Heart left ventricle (tissue), 13 donors: ENCODE data around the gene SLC39A5.

Source experiments
- CTCF ChIP-seq, 12 donors: fragments of 200-600 bp; sonication (generic) in 4 of 12; IDR thresholded peaks; one replicate each; pipeline versions ENCODE4 v1.5.0 to v1.8.0; 2018 to 2022; ENCODE audit warnings: antibody characterized with exemption in 12 of 12, mild to moderate bottlenecking in 5 of 12
- POLR2A ChIP-seq, 2 donors: fragments of 450-650 bp; IDR thresholded peaks; one replicate each; pipeline ENCODE4 v1.6.1; 2017; ENCODE audit warnings: antibody characterized with exemption in 2 of 2, mild to moderate bottlenecking in 2 of 2, moderate library complexity in 2 of 2
- donor health status: ischemic (EF 13 %, LVEDD 7.1; RV severe dilation, severe dysfunction).
- donor health status: DM: no; HTN: yes; CAD: no.
- donor health status: DM: no; HTN: no; CAD: no.
- donor health status: ischemic (EF 25% LVEDD 6.9; RV normal size, moderate dysfunction).
- donor health status: ischemic (EF 25% LVEDD 5.7; RV mildly dilated, moderate dysfunction).
- donor health status: ischemic (EF 35%, LVEDD 5.7; RV mildly dilated, moderate dysfunction).
- donor health status: nonischemic (EF 11% LVEDD 7.7; RV severe dilation, severe dysfunction).
- donor health status: DM: yes; HTN: yes; CAD: no.
- donor health status: PGD.
- donor health status: ischemic (EF 29% LVEDD 5.4; RV normal size, mild dysfunction).
- donor health status: nonischemic (EF 23%, LVEDD 6.1; RV moderate dilation, normal function).

GRCh38 chr12:56256326-56256960, 26.6 kb downstream of the SLC39A5 start:
- TF ChIP-seq CTCF (IDR thresholded peaks at IDR 0.05) (peak in 1 of 12 donors; percentile 5), POLR2A (IDR thresholded peaks at IDR 0.05) (no peak)
